ENCODE measurements around the gene ACTL8.
A peak's percentile ranks its signal among the peaks of the same experiment; 100 is the strongest.

The ACTL8 gene

GRCh38 chr1:17829579-17829978 is 74.4 kb downstream of the ACTL8 start:
- Mint-ChIP-seq H3K4me3 (no peak overlapping the region), H3K27ac (no peak overlapping the region), H3K9me3 (peaks cover 2% of the 10 kb centered on the region), H3K4me1 (no peaks in the 10 kb centered on the region), H3K36me3 (no peaks in the 10 kb centered on the region)
- ATAC-seq: peak; percentile 6
- DNase-seq (ENCODE audit: low spot score in 2 of 2): no peak

- H3K9me3 Mint-ChIP-seq: peaks cover 2% of the 10 kb centered on the region
- ATAC-seq: no peak
- DNase-seq (ENCODE audit: low spot score in 2 of 2): no peak
- H3K4me3 Mint-ChIP-seq: no peak overlapping the region
- no peaks in the 10 kb centered on the region for H3K4me1 Mint-ChIP-seq
- no peaks in the 10 kb centered on the region for H3K36me3 Mint-ChIP-seq
- H3K27ac Mint-ChIP-seq: no peak overlapping the region
Observed at GRCh38 chr1:17831597-17831996, 76.5 kb downstream of the ACTL8 start.

- no peak overlapping the region for H3K4me3 Mint-ChIP-seq
- no peak for ATAC-seq
Observed at GRCh38 chr1:17833661-17834501, 78.7 kb downstream of the ACTL8 start.

GRCh38 chr1:17834561-17835100 is 79.5 kb downstream of the ACTL8 start:
- H3K4me3 Mint-ChIP-seq: no peak overlapping the region

More at GRCh38 chr1:17833661-17834501, 78.7 kb downstream of the ACTL8 start:
- no peak overlapping the region for H3K27ac Mint-ChIP-seq
- DNase-seq (ENCODE audit: low spot score in 2 of 2): no peak
- H3K36me3 Mint-ChIP-seq: no peaks in the 10 kb centered on the region
- H3K4me1 Mint-ChIP-seq: no peaks in the 10 kb centered on the region
- no peaks in the 10 kb centered on the region for H3K9me3 Mint-ChIP-seq

DNA sequence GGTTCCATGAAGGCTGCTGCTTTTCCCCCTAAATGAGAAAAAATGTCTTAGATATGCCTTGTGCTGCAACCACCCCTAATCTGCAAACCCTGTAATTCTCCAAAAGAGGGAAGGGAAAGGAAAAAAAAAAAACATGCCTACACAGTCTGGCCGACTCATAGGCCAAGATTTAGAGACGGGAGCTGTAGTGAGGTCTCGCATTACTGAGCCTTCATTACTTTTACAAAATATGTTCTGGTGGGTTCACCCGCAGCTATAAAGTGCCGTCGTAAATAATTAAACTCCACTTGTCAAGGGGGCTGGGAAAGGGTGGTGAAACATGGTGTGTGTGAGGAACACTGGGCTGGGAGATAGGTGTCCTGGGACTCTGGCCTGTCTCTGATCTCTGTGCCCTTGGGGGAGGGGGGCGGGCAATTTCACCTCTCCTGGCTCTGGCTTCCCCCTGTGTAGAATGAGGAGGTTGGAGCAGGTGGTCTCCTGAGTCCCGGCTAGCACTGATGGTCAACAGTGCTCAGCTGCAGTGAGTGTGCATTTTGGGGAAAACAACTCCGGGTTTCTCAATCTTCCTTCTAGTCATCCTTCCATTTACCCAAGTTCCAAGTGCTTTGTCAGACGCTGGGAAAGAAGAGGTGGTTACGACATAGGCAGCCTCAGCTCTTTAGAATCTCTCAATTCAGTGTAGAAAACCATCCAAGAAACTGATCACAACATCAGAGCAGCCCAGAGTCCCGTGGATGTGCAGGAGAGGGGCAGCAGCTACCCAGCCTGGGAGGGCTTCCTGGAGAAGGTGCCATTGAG is 82.3 kb downstream of the ACTL8 start:
- Mint-ChIP-seq H3K4me1 (no peaks in the 10 kb centered on the region), H3K9me3 (no peaks in the 10 kb centered on the region), H3K36me3 (no peaks in the 10 kb centered on the region), H3K27ac (no peak overlapping the region), H3K4me3 (no peak overlapping the region)
- DNase-seq (ENCODE audit: low spot score in 2 of 2) (no peak), ATAC-seq (no peak)

More at GRCh38 chr1:17834561-17835100, 79.5 kb downstream of the ACTL8 start:
- ATAC-seq (no peak), DNase-seq (ENCODE audit: low spot score in 2 of 2) (no peak)
- H3K36me3 Mint-ChIP-seq: no peaks in the 10 kb centered on the region
- no peaks in the 10 kb centered on the region for H3K4me1 Mint-ChIP-seq
- no peaks in the 10 kb centered on the region for H3K9me3 Mint-ChIP-seq
- no peak overlapping the region for H3K27ac Mint-ChIP-seq

DNA sequence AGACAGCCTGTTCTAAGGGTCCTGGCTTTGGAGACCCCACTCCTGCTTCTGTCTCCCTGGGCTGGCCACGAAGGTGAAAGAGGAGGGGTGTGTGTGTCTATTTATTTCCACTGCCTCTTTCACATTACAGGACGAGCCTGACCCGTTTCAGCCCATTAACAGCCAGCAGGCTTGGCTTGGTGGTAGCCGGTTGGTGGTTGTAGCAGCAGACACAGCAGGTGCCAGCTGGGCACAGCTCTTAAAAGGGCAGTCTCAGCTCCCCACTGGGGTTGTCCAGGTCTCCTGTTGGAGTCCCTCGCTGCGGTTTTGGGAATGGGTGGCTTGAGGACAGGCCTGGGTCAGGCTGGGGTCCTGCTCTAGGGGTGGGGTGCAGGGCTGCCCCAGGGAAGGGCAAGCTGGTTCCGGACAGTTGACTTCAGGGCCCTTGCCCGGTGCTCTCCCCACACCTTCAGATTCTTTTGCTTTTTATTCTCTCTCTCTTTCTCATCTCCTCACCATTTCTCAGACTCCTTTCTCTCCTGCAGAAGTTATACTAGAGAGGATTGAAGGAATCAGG is 84.6 kb downstream of the ACTL8 start:
- no peak overlapping the region for H3K4me3 Mint-ChIP-seq
- no peaks in the 10 kb centered on the region for H3K36me3 Mint-ChIP-seq
- no peak overlapping the region for H3K27ac Mint-ChIP-seq
- no peaks in the 10 kb centered on the region for H3K9me3 Mint-ChIP-seq
- no peak for ATAC-seq
- no peaks in the 10 kb centered on the region for H3K4me1 Mint-ChIP-seq
- no peak for DNase-seq (ENCODE audit: low spot score in 2 of 2)

DNA sequence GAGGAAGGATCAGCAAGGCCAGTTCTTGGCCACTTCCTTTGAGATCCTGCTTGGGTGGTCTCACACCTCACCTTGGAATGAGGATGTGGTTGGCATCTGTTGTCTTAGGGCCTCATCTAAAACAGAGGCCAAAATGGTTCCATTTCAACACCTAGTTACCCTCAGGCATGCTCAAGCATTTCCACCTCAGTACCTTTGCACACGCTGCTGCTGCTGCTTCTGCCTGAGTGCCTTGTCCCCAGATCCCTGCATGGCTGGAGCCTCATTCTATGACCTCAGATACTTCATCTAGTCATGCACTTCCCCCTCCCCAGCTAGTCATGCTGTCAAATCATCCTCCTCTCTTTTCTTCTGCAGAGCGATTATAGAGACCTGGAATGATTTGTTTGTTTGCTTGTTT is 86.8 kb downstream of the ACTL8 start:
- Mint-ChIP-seq H3K36me3 (no peaks in the 10 kb centered on the region), H3K4me1 (no peaks in the 10 kb centered on the region), H3K27ac (no peak overlapping the region), H3K9me3 (no peaks in the 10 kb centered on the region), H3K4me3 (no peak overlapping the region)
- no peak for DNase-seq (ENCODE audit: low spot score in 2 of 2)
- no peak for ATAC-seq

DNA sequence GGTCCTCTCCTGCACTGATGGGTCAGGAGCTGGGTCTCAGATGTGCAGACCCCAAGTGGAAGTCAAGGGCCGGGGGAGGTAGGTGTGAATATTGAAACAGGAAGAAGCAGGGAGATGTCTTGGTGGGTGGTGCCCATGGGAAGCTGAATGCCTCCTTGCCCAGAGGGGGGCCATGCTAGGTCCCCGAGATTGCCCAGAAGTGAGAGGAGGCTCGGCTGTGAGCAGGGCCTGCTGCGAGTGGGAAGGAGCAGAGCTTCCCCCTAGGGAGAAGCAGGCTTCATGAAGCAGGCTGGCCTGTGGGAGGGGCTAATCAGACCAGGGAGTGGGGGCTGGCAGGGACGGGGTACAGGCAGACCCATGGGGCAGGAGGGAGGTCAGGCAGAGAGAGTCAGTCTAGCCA is 87.6 kb downstream of the ACTL8 start:
- H3K27ac Mint-ChIP-seq: no peak overlapping the region
- no peaks in the 10 kb centered on the region for H3K36me3 Mint-ChIP-seq
- H3K4me3 Mint-ChIP-seq: no peak overlapping the region
- no peaks in the 10 kb centered on the region for H3K9me3 Mint-ChIP-seq
- ATAC-seq (no peak), DNase-seq (ENCODE audit: low spot score in 2 of 2) (no peak)
- no peaks in the 10 kb centered on the region for H3K4me1 Mint-ChIP-seq

GRCh38 chr1:17844185-17844826 is 89.2 kb downstream of the ACTL8 start:
- no peak for ATAC-seq
- no peak overlapping the region for H3K27ac Mint-ChIP-seq
- no peaks in the 10 kb centered on the region for H3K4me1 Mint-ChIP-seq
- H3K36me3 Mint-ChIP-seq: no peaks in the 10 kb centered on the region
- no peaks in the 10 kb centered on the region for H3K9me3 Mint-ChIP-seq
- no peak overlapping the region for H3K4me3 Mint-ChIP-seq
- DNase-seq (ENCODE audit: low spot score in 2 of 2): no peak

DNA sequence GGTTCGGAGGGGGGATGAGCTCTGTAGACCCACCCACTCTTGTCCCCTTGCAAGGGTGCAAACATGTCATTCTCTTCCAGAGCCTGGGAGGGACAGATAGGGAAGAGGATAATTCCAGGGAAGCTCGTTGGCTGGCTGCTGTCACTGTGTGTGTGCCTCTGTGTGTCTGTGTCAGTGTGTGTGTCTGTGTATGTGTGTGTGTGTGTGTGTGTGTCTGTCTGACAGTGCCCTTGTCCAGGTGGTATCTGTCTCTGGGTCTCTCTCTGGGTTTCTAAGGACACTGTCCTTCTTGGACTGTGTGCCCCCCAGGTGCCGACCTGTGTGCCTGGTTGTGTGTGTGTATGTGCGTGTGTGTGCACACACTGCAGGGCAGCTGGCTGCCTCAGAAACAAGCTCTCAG is 90.5 kb downstream of the ACTL8 start:
- DNase-seq (ENCODE audit: low spot score in 2 of 2): no peak
- ATAC-seq: no peak
- Mint-ChIP-seq H3K36me3 (no peaks in the 10 kb centered on the region), H3K9me3 (no peaks in the 10 kb centered on the region), H3K4me1 (no peaks in the 10 kb centered on the region), H3K4me3 (no peak overlapping the region), H3K27ac (no peak overlapping the region)

DNA sequence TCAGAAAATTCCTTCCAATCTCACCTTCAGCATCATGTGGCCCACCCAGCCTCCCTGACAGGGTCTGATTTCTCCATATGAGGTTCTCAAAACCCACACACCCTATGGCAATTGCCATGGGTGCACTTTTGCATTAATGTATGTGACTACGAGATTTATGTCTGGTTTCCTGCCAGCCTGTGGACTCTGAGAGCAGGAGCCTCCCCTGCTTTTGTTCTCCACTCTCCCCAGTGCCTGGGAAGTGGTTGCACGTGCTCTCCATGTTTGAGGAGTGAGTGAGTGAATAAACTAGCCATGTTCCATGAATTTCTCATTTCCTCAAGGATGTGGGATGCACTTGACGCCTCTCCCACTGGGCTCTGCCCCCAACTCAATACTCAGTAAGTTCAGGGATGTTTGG is 91.2 kb downstream of the ACTL8 start:
- ATAC-seq (no peak), DNase-seq (ENCODE audit: low spot score in 2 of 2) (no peak)
- no peak overlapping the region for H3K27ac Mint-ChIP-seq
- H3K9me3 Mint-ChIP-seq: no peaks in the 10 kb centered on the region
- no peaks in the 10 kb centered on the region for H3K4me1 Mint-ChIP-seq
- no peak overlapping the region for H3K4me3 Mint-ChIP-seq
- no peaks in the 10 kb centered on the region for H3K36me3 Mint-ChIP-seq

DNA sequence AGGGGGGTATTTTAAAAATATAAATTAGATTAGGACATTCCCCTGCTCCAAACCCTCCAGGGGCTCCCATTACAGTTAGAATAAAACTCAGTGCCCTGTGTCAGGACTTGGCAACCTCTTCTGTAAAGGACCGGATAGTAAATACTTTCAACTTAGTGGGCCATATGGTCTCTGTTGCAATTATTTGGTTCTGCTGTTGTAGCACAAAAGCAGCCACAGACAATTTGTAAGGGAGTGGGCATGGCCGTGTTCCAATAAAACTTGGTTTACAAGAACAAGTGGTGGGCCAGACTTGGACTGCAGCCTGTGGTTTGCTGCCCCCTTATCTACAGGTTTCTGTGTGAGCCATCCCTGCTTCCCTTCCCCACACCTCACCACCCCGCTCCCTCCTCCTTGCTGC is 92.0 kb downstream of the ACTL8 start:
- H3K4me1 Mint-ChIP-seq: no peaks in the 10 kb centered on the region
- DNase-seq (ENCODE audit: low spot score in 2 of 2): no peak

GRCh38 chr1:17849216-17849615 is 94.1 kb downstream of the ACTL8 start:
- Mint-ChIP-seq H3K27ac (no peak overlapping the region), H3K36me3 (no peaks in the 10 kb centered on the region), H3K4me3 (no peak overlapping the region)

More for the DNA sequence above, 92.0 kb downstream of the ACTL8 start:
- no peaks in the 10 kb centered on the region for H3K36me3 Mint-ChIP-seq
- ATAC-seq: no peak
- no peak overlapping the region for H3K27ac Mint-ChIP-seq
- H3K9me3 Mint-ChIP-seq: no peaks in the 10 kb centered on the region
- no peak overlapping the region for H3K4me3 Mint-ChIP-seq

GRCh38 chr1:17851056-17851455 is 95.9 kb downstream of the ACTL8 start:
- DNase-seq (ENCODE audit: low spot score in 2 of 2) (no peak), ATAC-seq (no peak)
- no peaks in the 10 kb centered on the region for H3K4me1 Mint-ChIP-seq
- no peak overlapping the region for H3K27ac Mint-ChIP-seq
- H3K36me3 Mint-ChIP-seq: no peaks in the 10 kb centered on the region
- H3K9me3 Mint-ChIP-seq: no peaks in the 10 kb centered on the region
- no peak overlapping the region for H3K4me3 Mint-ChIP-seq

More at GRCh38 chr1:17849216-17849615, 94.1 kb downstream of the ACTL8 start:
- H3K9me3 Mint-ChIP-seq: no peaks in the 10 kb centered on the region
- ATAC-seq (no peak), DNase-seq (ENCODE audit: low spot score in 2 of 2) (no peak)
- no peaks in the 10 kb centered on the region for H3K4me1 Mint-ChIP-seq

GRCh38 chr1:17852383-17852782 is 97.2 kb downstream of the ACTL8 start:
- H3K4me1 Mint-ChIP-seq: no peaks in the 10 kb centered on the region
- ATAC-seq (no peak), DNase-seq (ENCODE audit: low spot score in 2 of 2) (no peak)
- no peaks in the 10 kb centered on the region for H3K9me3 Mint-ChIP-seq
- no peak overlapping the region for H3K4me3 Mint-ChIP-seq
- no peaks in the 10 kb centered on the region for H3K36me3 Mint-ChIP-seq
- no peak overlapping the region for H3K27ac Mint-ChIP-seq

Data from stimulated activated effector memory CD8-positive, alpha-beta T cell treated with anti-CD3 and anti-CD28 coated beads, Interleukin-12 subunit alpha, Interleukin-12 subunit beta, amount 100 ng/mL, for 72 hours (primary cell).